A549 (cell line): Measurements from ENCODE around the gene SPAG9. TPM values are rescaled to one million over a fixed set of nuclear protein-coding genes. Genes with fewer than 3 reads are reported as not detected.

ENCODE experiments used
- ATAC-seq, 2 experiments: fragments of 200-7000 bp in 1 of 2; fragments of >200 bp in 1 of 2; cut with Nextera tagmentation in 1 of 2; cut with Tn5 transposase in 1 of 2; 3 replicates each; pipeline versions ENCODE4 v1.8.0 to v1.9.1; 2018 to 2020; ENCODE audit warnings: mild to moderate bottlenecking in 1 of 2, moderate library complexity in 1 of 2
- CTCF ChIA-PET: fragments of 300-600 bp; sonication (Branson Sonifier 250); formaldehyde crosslinking; extraction: SDS; loops from one replicate; lab custom pipeline; 2021; ENCODE audit warnings: antibody characterized with exemption, inconsistent platforms; lab: Yijun Ruan, JAX
- POLR2A ChIA-PET: fragments of 350-600 bp; formaldehyde crosslinking; extraction: SDS; loops from one replicate; lab custom pipeline; 2021; ENCODE audit warnings: antibody characterized with exemption, inconsistent platforms; lab: Yijun Ruan, JAX
- DNase-seq, 2 experiments: peaks; one replicate each; pipeline versions ENCODE4 v3.0.0 to v3.0.0-alpha.2; 2011 to 2016; ENCODE audit warnings: low read depth in 1 of 2, low spot score in 1 of 2
- FAIRE-seq: peaks from 2 replicates; lab custom pipeline; 2011; peaks lifted over from hg19 to GRCh38; lab: Jason Lieb, UNC
- H3K27ac ChIP-seq, 2 experiments: fragments of >200 bp; sonication (Bioruptor Twin); formaldehyde crosslinking; 3 replicates each; pipeline ENCODE4 v1.5.1; 2016 to 2017
- H3K4me1 ChIP-seq: fragments of >200 bp; sonication (Bioruptor Twin); formaldehyde crosslinking; 3 replicates; pipeline ENCODE4 v1.6.1; 2016
- H3K4me2 ChIP-seq: fragments of >200 bp; sonication (Bioruptor Twin); formaldehyde crosslinking; 3 replicates; pipeline ENCODE4 v1.6.1; 2016
- H3K4me3 ChIP-seq: fragments of >200 bp; sonication (Bioruptor Twin); formaldehyde crosslinking; 3 replicates; pipeline ENCODE4 v1.5.1; 2016
- H3K9me3 ChIP-seq: fragments of >200 bp; sonication (Bioruptor Twin); formaldehyde crosslinking; 3 replicates; pipeline ENCODE4 v1.6.1; 2016
- BHLHE40 ChIP-seq: IDR thresholded peaks from 2 replicates; pipeline ENCODE4 v1.6.1; 2012; ENCODE audit warnings: low read depth, low read length, inconsistent platforms
- CBX2 ChIP-seq: fragments of 200-600 bp; sonication (generic); IDR thresholded peaks from 2 replicates; pipeline ENCODE4 v1.6.1; 2016; ENCODE audit warnings: low read depth, mild to moderate bottlenecking, borderline replicate concordance
- CEBPB ChIP-seq, 2 experiments: fragments of >200 bp in 1 of 2; sonication (Bioruptor Twin) in 1 of 2; formaldehyde crosslinking in 1 of 2; IDR thresholded peaks; 2 replicates each; pipeline ENCODE4 v1.6.1; 2012 to 2016
- CHD4 ChIP-seq: fragments of 200-600 bp; sonication (generic); IDR thresholded peaks from 2 replicates; pipeline ENCODE4 v1.6.1; 2016; ENCODE audit warnings: antibody characterized with exemption, mild to moderate bottlenecking, borderline replicate concordance
- EHF ChIP-seq: fragments of 250-450 bp; sonication (Bioruptor Pico); IDR thresholded peaks from 2 replicates; pipeline ENCODE4 v1.5.0; 2020; ENCODE audit warnings: mild to moderate bottlenecking
- EHMT2 ChIP-seq: fragments of 200-600 bp; sonication (generic); IDR thresholded peaks from 2 replicates; pipeline ENCODE4 v1.6.1; 2016; ENCODE audit warnings: antibody characterized with exemption, low read depth, mild to moderate bottlenecking, moderate library complexity
- ESRRA ChIP-seq: fragments of 150-350 bp; IDR thresholded peaks from 2 replicates; pipeline ENCODE4 v1.6.1; 2014; ENCODE audit warnings: mild to moderate bottlenecking, low read length, borderline replicate concordance
- FOSB ChIP-seq: fragments of 250-450 bp; sonication (Bioruptor Pico); IDR thresholded peaks from 2 replicates; pipeline ENCODE4 v1.5.0; 2020; ENCODE audit warnings: mild to moderate bottlenecking, moderate library complexity
- FOSL2 ChIP-seq, 2 experiments: fragments of 450-650 bp in 1 of 2; fragments of >200 bp in 1 of 2; sonication (Bioruptor Twin) in 1 of 2; formaldehyde crosslinking; IDR thresholded peaks; 2 replicates each; pipeline versions ENCODE4 v1.5.0 to v1.6.1; 2016 to 2020; ENCODE audit warnings: mild to moderate bottlenecking in 1 of 2, moderate library complexity in 1 of 2
- HDAC2 ChIP-seq: fragments of 200-600 bp; sonication (generic); IDR thresholded peaks from 2 replicates; pipeline ENCODE4 v1.6.1; 2016
- HEYL ChIP-seq: fragments of 250-450 bp; sonication (Bioruptor Pico); IDR thresholded peaks from 2 replicates; pipeline ENCODE4 v1.8.0; 2021; ENCODE audit warnings: mild to moderate bottlenecking, moderate library complexity
- HOXA7 ChIP-seq: fragments of 250-450 bp; sonication (Bioruptor Pico); IDR thresholded peaks from 2 replicates; pipeline ENCODE4 v1.5.0; 2020; ENCODE audit warnings: mild to moderate bottlenecking, moderate library complexity
- JUNB ChIP-seq: fragments of >200 bp; sonication (Bioruptor Twin); formaldehyde crosslinking; IDR thresholded peaks from 2 replicates; pipeline ENCODE4 v1.6.1; 2016
- MAFK ChIP-seq: fragments of 450-650 bp; IDR thresholded peaks from 2 replicates; pipeline ENCODE4 v1.6.1; 2014; ENCODE audit not compliant: partially characterized antibody
- MYC ChIP-seq: IDR thresholded peaks from 2 replicates; pipeline ENCODE4 v1.6.1; 2012; ENCODE audit warnings: mild to moderate bottlenecking, inconsistent platforms, low read length, improper control_type of control experiment, borderline replicate concordance
- NFE2L2 ChIP-seq: fragments of 150-350 bp; conservative IDR thresholded peaks from 2 replicates; pipeline ENCODE4 v1.6.1; 2014; ENCODE audit warnings: low read length
- NPAS2 ChIP-seq: fragments of 250-450 bp; sonication (Bioruptor Pico); IDR thresholded peaks from 2 replicates; pipeline ENCODE4 v1.8.0; 2022; ENCODE audit warnings: mild to moderate bottlenecking, moderate library complexity, borderline replicate concordance
- RAD21 ChIP-seq, 2 experiments: fragments of >200 bp in 1 of 2; sonication (Bioruptor Twin) in 1 of 2; formaldehyde crosslinking in 1 of 2; IDR thresholded peaks in 1 of 2; conservative IDR thresholded peaks in 1 of 2; 2 replicates in 1 of 2; 3 replicates in 1 of 2; pipeline ENCODE4 v1.6.1; 2012 to 2018; ENCODE audit warnings: inconsistent platforms in 1 of 2
- RARB ChIP-seq: fragments of 250-450 bp; sonication (Bioruptor Pico); IDR thresholded peaks from 2 replicates; pipeline ENCODE4 v1.8.0; 2021; ENCODE audit warnings: mild to moderate bottlenecking, moderate library complexity
- RFX5 ChIP-seq: fragments of 450-650 bp; IDR thresholded peaks from 2 replicates; pipeline ENCODE4 v1.7.1; 2014; ENCODE audit warnings: antibody characterized with exemption, mild to moderate bottlenecking, moderate library complexity
- RNF2 ChIP-seq: fragments of 200-600 bp; sonication (generic); IDR thresholded peaks from 2 replicates; pipeline ENCODE4 v1.6.1; 2016; ENCODE audit warnings: low read depth, mild to moderate bottlenecking, antibody characterized with exemption, moderate library complexity, borderline replicate concordance
- SMC3 ChIP-seq: fragments of >200 bp; sonication (Bioruptor Twin); formaldehyde crosslinking; IDR thresholded peaks from 3 replicates; pipeline ENCODE4 v1.6.1; 2018; ENCODE audit warnings: inconsistent platforms
- TFCP2L1 ChIP-seq: fragments of 250-450 bp; sonication (Bioruptor Pico); IDR thresholded peaks from 2 replicates; pipeline ENCODE4 v1.5.0; 2021; ENCODE audit warnings: mild to moderate bottlenecking
- TP53 ChIP-seq: fragments of 250-450 bp; sonication (Bioruptor Pico); IDR thresholded peaks from 2 replicates; pipeline ENCODE4 v1.5.0; 2021; ENCODE audit warnings: mild to moderate bottlenecking, moderate library complexity
- ZFP36 ChIP-seq: fragments of 450-650 bp; IDR thresholded peaks from 2 replicates; pipeline ENCODE4 v1.6.1; 2014; ENCODE audit warnings: borderline replicate concordance; ENCODE audit not compliant: partially characterized antibody
- ZNF302 ChIP-seq: fragments of 250-450 bp; sonication (Bioruptor Pico); IDR thresholded peaks from 2 replicates; pipeline ENCODE4 v1.9.0; 2021; ENCODE audit warnings: inconsistent platforms, mild to moderate bottlenecking, moderate library complexity
- WGBS: methylation state at CpG from one replicate; pipeline ENCODE4 v1.1.6; 2017; ENCODE audit errors: missing lambda C conversion rate; 5-methylcytosine and 5-hydroxymethylcytosine counted together
- polyA plus RNA-seq, 4 experiments: library from polyadenylated mRNA; depleted of rRNA in 3 of 4; stranded (reverse); fragments of >200 nt; fragmentation: RNase III in 1 of 4; extraction: RNeasy Plus Mini Kit Qiagen cat#74134 plus additional on column Dnase treatment in 1 of 4; gene quantifications; 2 replicates in 3 of 4; 3 replicates in 1 of 4; pipeline ENCODE4 v1.2.3, GENCODE V29; 2011 to 2017
- TF ChIP-seq, protein P1 (sequence below): IDR thresholded peaks from 2 replicates; pipeline ENCODE4 v1.6.1; 2012
- TF ChIP-seq, protein P2 (sequence below): IDR thresholded peaks from 2 replicates; pipeline ENCODE4 v1.6.1; 2012
- TF ChIP-seq, protein P3 (sequence below): fragments of 200-600 bp; sonication (generic); IDR thresholded peaks from 2 replicates; pipeline ENCODE4 v1.6.1; 2016; ENCODE audit warnings: antibody characterized with exemption, mild to moderate bottlenecking, moderate library complexity
- TF ChIP-seq, protein P4 (sequence below): fragments of 250-450 bp; sonication (Bioruptor Pico); IDR thresholded peaks from 2 replicates; pipeline ENCODE4 v1.5.0; 2021; ENCODE audit warnings: mild to moderate bottlenecking, moderate library complexity, borderline replicate concordance
- TF ChIP-seq, protein P5 (sequence below): fragments of 450-650 bp; IDR thresholded peaks from 2 replicates; pipeline ENCODE4 v1.6.1; 2014; ENCODE audit warnings: antibody characterized with exemption

Gene SPAG9
- polyA plus RNA-seq, 2 of the 4 experiments (the other 2 are of a cell fraction): 69.0 to 71.1 TPM

DNA sequence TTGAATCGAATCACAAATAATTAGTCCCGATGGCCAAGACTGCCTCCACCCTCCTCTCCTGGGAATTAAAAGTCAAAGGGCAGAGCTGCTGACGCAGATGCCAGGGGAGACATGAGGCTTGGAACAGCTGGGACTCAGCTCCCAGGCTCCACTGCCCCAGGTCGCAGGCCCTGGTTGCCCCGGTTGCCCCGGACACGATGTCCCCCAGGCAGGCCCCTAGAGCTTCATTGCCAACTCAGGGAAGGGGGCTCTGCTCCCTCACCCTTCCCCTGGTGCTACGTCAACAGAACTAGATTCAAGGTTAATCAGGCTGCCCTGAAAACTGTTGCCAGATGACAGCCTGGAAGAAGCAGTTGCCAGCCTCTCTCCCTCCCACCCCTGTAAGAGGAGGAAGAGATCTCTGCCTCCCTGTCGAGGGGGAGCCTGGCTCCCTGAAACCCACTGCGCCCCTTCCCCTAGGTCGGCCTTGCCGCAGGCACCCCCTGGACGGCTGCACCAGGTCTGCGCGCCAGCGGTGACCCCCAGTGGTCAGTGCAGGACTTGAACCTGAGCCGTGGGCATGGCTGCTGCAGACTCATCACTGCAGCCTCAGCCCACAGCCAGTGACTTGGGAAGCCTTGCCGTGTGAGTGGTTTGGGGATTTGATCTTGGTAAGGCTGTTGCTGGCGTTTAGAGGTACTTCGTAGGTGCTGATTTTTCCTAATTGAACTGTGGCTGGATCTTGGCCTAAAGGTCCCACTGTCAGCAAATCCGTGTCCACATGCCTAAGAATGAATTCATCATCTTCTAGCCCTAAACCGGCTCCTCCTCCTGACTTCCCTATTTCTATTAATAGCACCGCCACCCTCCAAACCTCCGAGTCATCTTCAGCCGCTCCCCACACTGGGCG lies 170.4 kb downstream of the SPAG9 start:
- CTCF ChIA-PET: interaction anchor here (0.6 to 28.2 kb wide), 56 partner anchors 8 to 467 kb away, joined by 3 to 1502 read pairs (median 4); partner anchors contain the start of genes NME1, SPATA20 and TOB1
- FAIRE-seq: peak; percentile 87
- Histone ChIP-seq H3K4me3 (0 out of 3 replicates have a peak overlapping the region, but pooled peaks have one; percentile 3), H3K4me2 (peak overlapping the region; percentile 71), H3K4me1 (peaks cover 77% of the 10 kb centered on the region), H3K9me3 (no peaks in the 10 kb centered on the region), H3K27ac (peak overlapping the region; percentile 93 to 98)
- peak; percentile 95 to 96 for DNase-seq
- POLR2A ChIA-PET: interaction anchor here (0.5 to 18.7 kb wide), 7 partner anchors 15 to 106 kb away, joined by 4 to 648 read pairs (median 4); partner anchors contain the start of gene TOB1
- ATAC-seq: peak; percentile 79 to 84
- 5% methylated on average over 22 of the region's 26 CpGs for WGBS
- TF ChIP-seq BHLHE40 (no peak; the same call in 1 of the 2 replicates), JUNB (no peak), ZNF302 (peak; percentile 60; the same call in 1 of the 2 replicates), NPAS2 (CRISPR knock-in tag) (no peak; the same call in 1 of the 2 replicates), SMC3 (peak; percentile 99), EHMT2 (no peak), RARB (peak; percentile 68; the same call in 1 of the 2 replicates), NFE2L2 (peak; percentile 26; the same call in 1 of the 2 replicates), RAD21 (conservative IDR thresholded peaks at IDR 0.05 in 1 of 2, IDR thresholded peaks at IDR 0.05 in 1 of 2) (peak; percentile 100), RFX5 (peak; percentile 28; the same call in 1 of the 2 replicates), CBX2 (no peak), TFCP2L1 (CRISPR knock-in tag) (0 out of 2 replicates have a peak, but pooled peaks have one; percentile 19), MAFK (peak; percentile 96), CHD4 (no peak), FOSL2 (IDR thresholded peaks at IDR 0.05) (no peak), FOSL2 (CRISPR knock-in tag; IDR thresholded peaks at IDR 0.05) (peak; percentile 68), MYC (no peak; the same call in 1 of the 2 replicates), ESRRA (peak; percentile 75), CEBPB (IDR thresholded peaks at IDR 0.05) (no peak), HDAC2 (no peak), HEYL (CRISPR knock-in tag) (0 out of 2 replicates have a peak, but pooled peaks have one; percentile 52), FOSB (CRISPR knock-in tag) (peak; percentile 51; the same call in 1 of the 2 replicates), RNF2 (no peak), EHF (CRISPR knock-in tag) (peak; percentile 73), TP53 (CRISPR knock-in tag) (peak; percentile 92), ZFP36 (no peak), HOXA7 (CRISPR knock-in tag) (peak; percentile 77; the same call in 1 of the 2 replicates)
- TF ChIP-seq, protein P1, sequence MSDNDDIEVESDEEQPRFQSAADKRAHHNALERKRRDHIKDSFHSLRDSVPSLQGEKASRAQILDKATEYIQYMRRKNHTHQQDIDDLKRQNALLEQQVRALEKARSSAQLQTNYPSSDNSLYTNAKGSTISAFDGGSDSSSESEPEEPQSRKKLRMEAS: peak; percentile 75
- TF ChIP-seq, protein P2, sequence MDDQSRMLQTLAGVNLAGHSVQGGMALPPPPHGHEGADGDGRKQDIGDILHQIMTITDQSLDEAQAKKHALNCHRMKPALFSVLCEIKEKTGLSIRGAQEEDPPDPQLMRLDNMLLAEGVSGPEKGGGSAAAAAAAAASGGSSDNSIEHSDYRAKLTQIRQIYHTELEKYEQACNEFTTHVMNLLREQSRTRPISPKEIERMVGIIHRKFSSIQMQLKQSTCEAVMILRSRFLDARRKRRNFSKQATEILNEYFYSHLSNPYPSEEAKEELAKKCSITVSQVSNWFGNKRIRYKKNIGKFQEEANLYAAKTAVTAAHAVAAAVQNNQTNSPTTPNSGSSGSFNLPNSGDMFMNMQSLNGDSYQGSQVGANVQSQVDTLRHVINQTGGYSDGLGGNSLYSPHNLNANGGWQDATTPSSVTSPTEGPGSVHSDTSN: no peak
- TF ChIP-seq, protein P3, sequence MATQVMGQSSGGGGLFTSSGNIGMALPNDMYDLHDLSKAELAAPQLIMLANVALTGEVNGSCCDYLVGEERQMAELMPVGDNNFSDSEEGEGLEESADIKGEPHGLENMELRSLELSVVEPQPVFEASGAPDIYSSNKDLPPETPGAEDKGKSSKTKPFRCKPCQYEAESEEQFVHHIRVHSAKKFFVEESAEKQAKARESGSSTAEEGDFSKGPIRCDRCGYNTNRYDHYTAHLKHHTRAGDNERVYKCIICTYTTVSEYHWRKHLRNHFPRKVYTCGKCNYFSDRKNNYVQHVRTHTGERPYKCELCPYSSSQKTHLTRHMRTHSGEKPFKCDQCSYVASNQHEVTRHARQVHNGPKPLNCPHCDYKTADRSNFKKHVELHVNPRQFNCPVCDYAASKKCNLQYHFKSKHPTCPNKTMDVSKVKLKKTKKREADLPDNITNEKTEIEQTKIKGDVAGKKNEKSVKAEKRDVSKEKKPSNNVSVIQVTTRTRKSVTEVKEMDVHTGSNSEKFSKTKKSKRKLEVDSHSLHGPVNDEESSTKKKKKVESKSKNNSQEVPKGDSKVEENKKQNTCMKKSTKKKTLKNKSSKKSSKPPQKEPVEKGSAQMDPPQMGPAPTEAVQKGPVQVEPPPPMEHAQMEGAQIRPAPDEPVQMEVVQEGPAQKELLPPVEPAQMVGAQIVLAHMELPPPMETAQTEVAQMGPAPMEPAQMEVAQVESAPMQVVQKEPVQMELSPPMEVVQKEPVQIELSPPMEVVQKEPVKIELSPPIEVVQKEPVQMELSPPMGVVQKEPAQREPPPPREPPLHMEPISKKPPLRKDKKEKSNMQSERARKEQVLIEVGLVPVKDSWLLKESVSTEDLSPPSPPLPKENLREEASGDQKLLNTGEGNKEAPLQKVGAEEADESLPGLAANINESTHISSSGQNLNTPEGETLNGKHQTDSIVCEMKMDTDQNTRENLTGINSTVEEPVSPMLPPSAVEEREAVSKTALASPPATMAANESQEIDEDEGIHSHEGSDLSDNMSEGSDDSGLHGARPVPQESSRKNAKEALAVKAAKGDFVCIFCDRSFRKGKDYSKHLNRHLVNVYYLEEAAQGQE: no peak
- TF ChIP-seq, protein P4, sequence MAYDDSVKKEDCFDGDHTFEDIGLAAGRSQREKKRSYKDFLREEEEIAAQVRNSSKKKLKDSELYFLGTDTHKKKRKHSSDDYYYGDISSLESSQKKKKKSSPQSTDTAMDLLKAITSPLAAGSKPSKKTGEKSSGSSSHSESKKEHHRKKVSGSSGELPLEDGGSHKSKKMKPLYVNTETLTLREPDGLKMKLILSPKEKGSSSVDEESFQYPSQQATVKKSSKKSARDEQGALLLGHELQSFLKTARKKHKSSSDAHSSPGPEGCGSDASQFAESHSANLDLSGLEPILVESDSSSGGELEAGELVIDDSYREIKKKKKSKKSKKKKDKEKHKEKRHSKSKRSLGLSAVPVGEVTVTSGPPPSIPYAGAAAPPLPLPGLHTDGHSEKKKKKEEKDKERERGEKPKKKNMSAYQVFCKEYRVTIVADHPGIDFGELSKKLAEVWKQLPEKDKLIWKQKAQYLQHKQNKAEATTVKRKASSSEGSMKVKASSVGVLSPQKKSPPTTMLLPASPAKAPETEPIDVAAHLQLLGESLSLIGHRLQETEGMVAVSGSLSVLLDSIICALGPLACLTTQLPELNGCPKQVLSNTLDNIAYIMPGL (CRISPR knock-in tag): 0 out of 2 replicates have a peak, but pooled peaks have one; percentile 69
- TF ChIP-seq, protein P5, sequence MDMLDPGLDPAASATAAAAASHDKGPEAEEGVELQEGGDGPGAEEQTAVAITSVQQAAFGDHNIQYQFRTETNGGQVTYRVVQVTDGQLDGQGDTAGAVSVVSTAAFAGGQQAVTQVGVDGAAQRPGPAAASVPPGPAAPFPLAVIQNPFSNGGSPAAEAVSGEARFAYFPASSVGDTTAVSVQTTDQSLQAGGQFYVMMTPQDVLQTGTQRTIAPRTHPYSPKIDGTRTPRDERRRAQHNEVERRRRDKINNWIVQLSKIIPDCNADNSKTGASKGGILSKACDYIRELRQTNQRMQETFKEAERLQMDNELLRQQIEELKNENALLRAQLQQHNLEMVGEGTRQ: no peak
